ENCODE measurements around the gene CCDC92.
A peak's percentile ranks its signal among the peaks of the same experiment; 100 is the strongest.

Gene CCDC92

DNA sequence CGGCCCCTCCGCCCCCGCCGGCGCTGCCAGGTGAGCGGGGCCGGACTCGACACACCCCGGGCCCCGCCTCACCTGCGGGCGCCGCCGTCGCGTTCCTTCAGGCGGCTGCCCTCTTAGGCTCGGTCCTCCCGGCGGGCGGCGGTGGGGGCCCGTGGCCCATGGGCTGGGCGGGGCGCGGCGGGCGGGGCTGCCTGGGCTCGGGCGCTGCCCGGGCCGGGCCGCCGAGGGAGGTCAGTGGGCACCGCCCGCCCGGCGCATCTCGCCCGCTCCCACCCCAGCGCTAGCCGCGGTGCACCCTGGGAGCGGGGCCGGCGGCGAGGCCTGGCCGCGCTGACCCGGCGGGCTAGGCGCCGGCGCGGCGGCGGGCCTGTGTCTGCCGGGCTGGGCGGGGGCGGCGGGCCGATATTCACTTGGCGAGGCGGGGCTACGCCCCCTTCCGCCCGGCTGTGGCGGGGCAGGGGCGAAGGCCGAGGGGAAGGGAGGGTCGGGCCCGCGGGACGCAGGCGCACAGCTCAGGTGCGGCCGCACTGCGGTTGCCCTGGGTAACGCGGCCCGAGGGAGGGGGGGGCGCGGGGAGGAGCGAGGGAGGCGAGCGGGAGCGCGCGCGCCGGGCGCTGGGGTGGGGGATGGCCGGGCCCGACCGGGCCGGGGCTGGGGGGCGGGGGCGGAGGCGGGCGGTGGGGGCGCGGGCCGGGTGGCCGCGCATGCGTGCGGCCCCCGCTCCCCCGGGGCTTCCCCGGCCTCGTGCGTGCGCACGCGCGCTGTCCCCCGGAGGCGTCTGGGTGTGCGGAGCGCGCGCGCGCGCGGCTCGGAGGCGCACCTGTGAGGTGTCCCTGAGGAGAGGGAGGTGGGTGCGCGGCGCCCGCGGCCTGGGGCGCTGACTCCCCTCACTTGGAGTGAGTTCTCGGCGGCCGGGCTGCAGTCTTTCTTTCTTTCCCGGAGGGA, at the start of gene CCDC92, which contains the start of gene ZNF664:
Gene CCDC92 (minus strand): TSS at position 375 of the 945 bp plus-strand sequence. CDS start 28,526 bp downstream, outside the sequence.
Gene ZNF664 (plus strand): TSS at position 759 of the 945 bp plus-strand sequence. CDS start 38,930 bp downstream, outside the sequence.
- peak; percentile 79 to 98 for DNase-seq

- DNase-seq: no peak
Observed at GRCh38 chr12:124022161-124022560, 49.5 kb upstream of the CCDC92 start.

GRCh38 chr12:124021007-124021406, 48.4 kb upstream of the CCDC92 start:
- DNase-seq: no peak

- DNase-seq: no peak
Observed at GRCh38 chr12:124020514-124020949, 47.9 kb upstream of the CCDC92 start.

DNA sequence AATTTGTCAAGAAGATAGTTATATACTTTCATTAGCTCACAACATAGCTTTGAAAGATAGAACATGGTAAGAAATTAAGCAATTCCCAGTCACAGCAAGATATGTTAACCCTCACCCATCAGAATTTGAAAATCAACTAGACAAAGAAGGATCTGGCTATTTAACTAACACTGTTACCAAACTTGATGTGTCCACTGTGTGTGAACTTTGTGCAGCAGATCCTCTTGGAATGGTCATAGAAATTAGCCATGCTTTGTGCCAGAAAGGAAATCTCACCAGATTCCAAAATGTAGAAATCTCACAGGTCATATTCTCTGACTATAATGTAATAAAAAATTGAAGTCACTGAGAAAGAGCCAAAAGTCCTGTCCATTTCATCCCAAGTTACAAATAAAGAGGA, 46.5 kb upstream of the CCDC92 start:
- no peak for DNase-seq

DNA sequence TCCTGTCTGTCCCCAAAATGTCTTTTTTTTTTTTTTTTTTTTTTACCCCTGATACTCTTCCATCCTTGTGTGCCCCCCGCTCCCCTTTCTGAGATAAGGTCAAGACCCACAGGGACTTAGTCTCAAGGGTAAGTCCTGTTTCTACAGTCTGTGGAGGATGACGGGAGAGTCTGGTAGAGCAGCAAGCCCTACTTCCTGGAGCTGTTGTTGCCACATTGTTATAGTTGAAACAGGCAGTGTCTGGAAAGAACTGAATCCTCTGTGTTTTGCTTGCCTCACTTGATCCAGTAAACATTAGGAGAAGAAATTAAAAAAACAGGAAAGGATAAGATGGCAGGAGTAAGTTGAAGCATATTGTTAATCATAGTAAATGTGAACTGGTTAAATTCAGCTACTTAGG, 45.9 kb upstream of the CCDC92 start:
- DNase-seq: no peak

DNA sequence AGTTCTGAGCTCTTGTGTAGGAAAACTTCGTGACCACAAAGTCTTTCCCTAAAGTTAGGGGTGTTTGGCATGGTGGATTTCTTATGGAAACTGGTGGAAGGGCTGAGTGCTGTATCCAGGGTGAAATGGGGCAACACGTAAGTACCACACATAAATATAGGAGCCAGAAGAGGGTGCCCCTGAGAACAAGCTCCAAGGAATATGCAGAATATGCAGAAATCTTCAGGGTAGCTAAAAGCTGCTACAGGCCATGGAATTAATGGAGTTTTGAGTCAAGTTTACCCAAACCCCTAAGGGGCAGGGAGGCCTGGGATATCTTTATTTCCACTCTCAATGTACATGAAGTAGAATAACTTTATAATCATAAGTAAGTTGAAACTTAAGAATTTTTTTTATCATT, 44.4 kb upstream of the CCDC92 start:
- no peak for DNase-seq

DNA sequence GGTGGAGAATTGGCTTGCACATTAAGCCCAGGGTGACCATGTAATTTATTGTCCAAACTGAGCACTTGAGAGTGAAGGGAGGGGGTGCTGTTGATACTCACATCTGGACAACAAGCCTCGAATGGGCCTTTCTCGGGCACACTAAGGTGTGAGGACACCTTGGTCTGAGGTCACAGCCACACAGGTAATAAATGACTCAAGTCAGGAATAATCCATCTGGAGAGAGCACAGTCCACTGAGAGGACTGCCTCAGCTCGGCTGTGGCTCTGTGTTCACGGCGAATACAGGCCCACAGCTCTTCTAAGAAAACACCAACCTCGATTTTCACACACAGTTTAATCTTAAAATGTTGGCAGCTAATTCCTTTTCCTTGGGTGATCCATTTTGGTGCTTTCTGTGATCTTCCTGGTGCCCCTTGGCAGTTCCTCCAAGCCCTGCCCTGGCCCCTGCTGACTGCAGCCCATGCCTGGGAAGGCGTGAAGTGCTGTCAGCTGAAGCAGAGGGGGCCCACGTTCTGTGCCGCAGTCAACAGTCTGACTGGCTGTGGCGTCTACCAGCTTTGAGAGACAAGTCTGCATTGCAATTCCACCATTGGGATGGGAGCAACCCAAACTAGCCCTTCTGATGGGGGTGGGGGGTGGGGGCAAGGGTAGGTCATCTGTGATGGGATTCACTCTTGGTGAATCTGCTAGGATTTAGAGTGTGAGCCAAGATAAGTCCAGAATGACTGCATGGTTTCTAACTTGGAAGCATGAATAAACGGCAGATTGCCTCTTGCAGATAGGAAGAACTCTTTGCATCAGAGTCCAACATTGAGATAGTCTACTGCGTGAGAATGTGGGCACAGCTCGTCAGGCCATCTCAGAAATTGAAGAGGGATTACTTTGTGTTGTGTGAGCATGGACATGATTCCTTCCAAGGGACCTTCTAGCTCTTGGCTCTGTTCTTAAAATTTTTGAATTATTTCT, 43.1 kb upstream of the CCDC92 start:
- no peak for DNase-seq

GRCh38 chr12:124013073-124013472, 40.4 kb upstream of the CCDC92 start:
- DNase-seq: no peak

DNA sequence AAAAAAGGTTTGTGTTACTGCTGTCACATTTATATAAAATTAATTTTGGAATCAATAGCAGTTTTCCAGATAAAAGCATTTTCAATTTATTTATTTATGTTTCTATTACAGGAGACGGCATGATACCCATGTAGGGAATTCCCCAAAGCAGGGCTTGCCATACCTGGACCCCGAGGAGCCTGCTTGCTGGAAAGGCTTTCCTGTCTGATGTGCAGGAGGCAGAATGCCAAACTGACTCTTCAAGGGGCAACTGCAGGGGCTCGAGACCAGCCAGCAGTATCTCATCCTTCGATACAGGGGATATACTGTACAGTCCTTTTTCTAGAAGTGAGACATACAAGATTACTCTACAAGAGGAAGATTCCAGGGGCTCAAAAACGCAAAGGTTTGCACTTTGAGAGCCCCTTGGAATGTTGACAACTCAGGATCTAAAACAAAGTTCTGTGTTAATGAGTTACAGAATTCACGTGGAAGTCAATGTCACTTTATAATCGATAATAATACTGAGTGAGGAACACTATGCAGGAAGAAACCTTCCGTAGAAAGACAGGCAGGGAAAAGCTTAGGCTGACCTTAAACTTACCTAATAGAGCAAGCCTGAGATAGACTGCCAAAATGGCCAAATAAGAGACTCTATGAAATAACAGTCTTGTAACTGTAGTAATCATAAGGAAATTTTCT, 38.9 kb upstream of the CCDC92 start:
- no peak for DNase-seq

GRCh38 chr12:124010687-124011086, 38.1 kb upstream of the CCDC92 start:
- DNase-seq: no peak

GRCh38 chr12:124009781-124010180, 37.1 kb upstream of the CCDC92 start:
- no peak for DNase-seq

DNA sequence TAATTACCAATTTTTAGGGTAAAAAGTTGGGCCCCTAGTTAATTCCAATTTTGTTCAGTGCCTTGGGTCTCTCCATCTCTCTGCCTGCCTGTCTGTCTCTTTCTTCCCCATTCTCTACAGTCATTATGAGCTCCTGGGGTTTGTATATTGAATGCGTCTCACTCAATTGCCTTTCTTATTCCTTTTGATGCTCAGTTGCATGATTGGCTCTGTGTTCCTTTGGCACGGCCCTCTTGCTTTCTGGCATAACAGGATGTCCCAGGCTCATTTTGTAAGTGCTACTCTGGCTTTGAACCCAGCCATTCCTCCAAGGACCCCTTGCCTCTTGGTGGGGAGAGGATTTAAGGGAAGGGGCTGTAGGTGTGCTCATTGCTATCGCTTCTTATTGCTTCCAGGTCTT, 36.0 kb upstream of the CCDC92 start:
- no peak for DNase-seq

GRCh38 chr12:124007826-124008570, 35.4 kb upstream of the CCDC92 start:
- no peak for DNase-seq

GRCh38 chr12:124006846-124007713, 34.4 kb upstream of the CCDC92 start:
- no peak for DNase-seq

GRCh38 chr12:124006085-124006845, 33.6 kb upstream of the CCDC92 start:
- no peak for DNase-seq

DNA sequence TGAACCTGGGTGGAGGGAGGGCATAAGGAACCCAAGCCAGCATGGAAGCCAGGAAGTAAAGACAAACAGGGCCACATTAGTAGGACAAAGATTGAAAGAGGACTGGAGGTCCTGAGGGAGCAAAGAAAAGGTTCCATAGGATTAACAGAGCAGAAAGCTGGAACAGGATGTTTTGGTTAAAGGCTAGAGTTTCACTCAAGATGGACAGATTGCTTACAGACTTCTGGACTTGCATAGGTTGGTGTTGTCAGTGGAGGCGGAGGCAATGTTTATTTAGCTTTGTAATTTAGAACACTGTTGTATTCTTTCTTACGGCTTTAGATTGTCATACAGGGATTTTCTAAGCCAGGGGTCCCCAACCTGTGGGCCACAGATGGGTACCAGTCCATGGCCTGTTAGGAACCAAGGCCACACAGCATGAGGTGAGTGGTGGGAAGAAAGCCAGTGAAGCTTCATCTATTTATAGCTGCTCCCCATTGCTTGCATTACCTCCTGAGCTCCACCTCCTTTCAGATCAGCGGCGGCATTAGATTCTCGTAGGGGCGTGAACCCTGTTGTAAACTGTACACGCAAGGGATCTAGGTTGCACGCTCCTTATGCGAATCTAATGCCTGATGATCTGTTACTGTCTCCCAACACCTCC, 31.7 kb upstream of the CCDC92 start:
- no peak for DNase-seq

DNA sequence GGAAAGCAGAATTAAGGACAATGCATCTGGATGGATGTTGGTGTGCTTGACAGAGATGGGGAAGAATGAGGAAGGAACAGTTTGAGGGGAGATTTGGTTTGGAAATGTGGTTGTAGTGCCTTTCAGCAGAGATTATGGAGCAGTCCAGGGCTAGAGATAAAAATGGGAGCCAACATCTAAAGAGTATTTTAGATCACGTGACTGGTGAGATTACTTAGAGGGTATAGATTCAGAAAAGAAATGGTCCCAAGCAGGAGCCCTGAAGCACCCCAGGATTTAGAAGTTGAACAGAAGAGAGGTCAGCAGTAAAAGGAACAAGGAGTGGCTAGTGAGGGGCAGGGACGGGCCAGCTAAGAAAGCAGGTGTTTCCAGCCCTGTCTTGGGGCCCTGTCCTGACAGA, 30.0 kb upstream of the CCDC92 start:
- DNase-seq: no peak

DNA sequence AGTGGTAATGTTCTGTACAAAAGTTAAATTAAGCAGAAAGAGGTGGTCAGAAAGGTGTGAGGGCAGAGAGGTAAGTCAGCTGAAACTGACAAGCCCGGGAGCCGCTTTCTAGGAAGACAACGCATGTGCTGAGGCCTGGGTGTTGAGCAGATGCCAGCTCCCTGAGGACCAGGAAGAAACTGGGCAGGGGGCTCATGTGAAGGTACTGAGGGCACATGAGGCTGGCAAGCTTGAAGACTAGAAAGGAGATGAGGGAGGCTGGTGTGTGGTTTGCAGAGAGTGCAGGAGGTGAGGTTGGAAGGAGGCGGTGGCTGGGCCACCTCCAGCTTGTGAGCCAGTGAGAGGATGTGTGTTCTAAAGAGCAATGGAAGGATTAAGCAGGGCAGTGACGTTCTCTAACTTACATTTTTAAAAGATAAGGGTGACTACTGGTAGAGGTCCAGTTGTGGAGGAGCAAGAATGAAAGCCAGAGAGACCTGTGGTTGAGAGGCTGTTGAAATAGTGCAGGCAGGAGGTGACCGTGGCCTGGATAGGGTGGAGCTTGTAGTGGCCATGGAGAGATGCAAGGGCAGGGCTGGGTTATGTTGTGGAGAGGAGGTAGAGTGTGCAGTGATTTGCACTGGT, 29.5 kb upstream of the CCDC92 start:
- DNase-seq: no peak

Measured in NCI-H526 (cell line).